GM23248 (cell line): ENCODE results near the gene RRBP1. TPM values are rescaled to one million over a fixed set of nuclear protein-coding genes. Genes with fewer than 3 reads are reported as not detected.

ENCODE experiments used
- DNase-seq: peaks from one replicate; pipeline ENCODE4 v3.0.0-alpha.2; 2015
- H2AFZ ChIP-seq: fragments of 200-600 bp; sonication (generic); 2 replicates; pipeline ENCODE4 v1.6.1; 2016; ENCODE audit warnings: antibody characterized with exemption
- H3F3A ChIP-seq: fragments of 200-600 bp; sonication (generic); 2 replicates; pipeline ENCODE4 v1.6.1; 2016; ENCODE audit warnings: mild to moderate bottlenecking, antibody characterized with exemption, mixed run types; ENCODE audit not compliant: insufficient read depth
- H3K27ac ChIP-seq: fragments of 200-600 bp; sonication (generic); 2 replicates; pipeline ENCODE4 v1.5.1; 2016; ENCODE audit warnings: mild to moderate bottlenecking
- H3K27me3 ChIP-seq: fragments of 200-600 bp; sonication (generic); replicated peaks from 2 replicates; pipeline ENCODE4 v1.6.1; 2016; ENCODE audit warnings: mild to moderate bottlenecking; ENCODE audit not compliant: insufficient read depth
- H3K36me3 ChIP-seq: fragments of 200-600 bp; sonication (generic); 2 replicates; pipeline ENCODE4 v1.6.1; 2016; ENCODE audit warnings: low read depth, mild to moderate bottlenecking
- H3K4me1 ChIP-seq: fragments of 200-600 bp; sonication (generic); 2 replicates; pipeline ENCODE4 v1.6.1; 2016; ENCODE audit warnings: mild to moderate bottlenecking; ENCODE audit not compliant: insufficient read depth
- H3K4me2 ChIP-seq: fragments of 200-600 bp; sonication (generic); one replicate; pipeline ENCODE4 v1.6.1; 2016; ENCODE audit warnings: mild to moderate bottlenecking; ENCODE audit not compliant: unreplicated experiment
- H3K4me3 ChIP-seq: fragments of 200-600 bp; sonication (generic); 2 replicates; pipeline ENCODE4 v1.5.1; 2016; ENCODE audit warnings: mild to moderate bottlenecking
- H3K79me2 ChIP-seq: fragments of 200-600 bp; sonication (generic); 2 replicates; pipeline ENCODE4 v1.6.1; 2016; ENCODE audit warnings: mild to moderate bottlenecking; ENCODE audit not compliant: insufficient read depth
- H3K9ac ChIP-seq: fragments of 200-600 bp; sonication (generic); 2 replicates; pipeline ENCODE4 v1.6.1; 2016; ENCODE audit warnings: mild to moderate bottlenecking
- H3K9me2 ChIP-seq: fragments of 200-600 bp; sonication (generic); 2 replicates; pipeline ENCODE4 v1.6.1; 2016; ENCODE audit warnings: mixed run types, mild to moderate bottlenecking, moderate library complexity; ENCODE audit not compliant: insufficient read depth
- H3K9me3 ChIP-seq: fragments of 200-600 bp; sonication (generic); one replicate; pipeline ENCODE4 v1.6.1; 2017; ENCODE audit warnings: low read depth
- H4K20me1 ChIP-seq: fragments of 200-600 bp; sonication (generic); 2 replicates; pipeline ENCODE4 v1.6.0; 2016; ENCODE audit not compliant: insufficient read depth
- EZH2 ChIP-seq: fragments of 200-600 bp; sonication (generic); IDR thresholded peaks from 2 replicates; pipeline ENCODE4 v1.6.1; 2018; ENCODE audit warnings: antibody characterized with exemption, mild to moderate bottlenecking; ENCODE audit not compliant: insufficient read depth, poor library complexity, severe bottlenecking
- EZH2phosphoT487 ChIP-seq: fragments of 200-600 bp; sonication (generic); IDR thresholded peaks from 2 replicates; pipeline ENCODE4 v1.6.1; 2018; ENCODE audit warnings: antibody characterized with exemption, moderate library complexity, mild to moderate bottlenecking, low read depth; ENCODE audit not compliant: insufficient read depth
- WGBS, 2 experiments: methylation state at CpG; one replicate each; pipeline ENCODE4 v1.1.6; 2015 to 2017; ENCODE audit warnings: low lambda C conversion rate in 2 of 2, low coverage in 1 of 2; ENCODE audit errors: missing lambda C conversion rate in 2 of 2; 5-methylcytosine and 5-hydroxymethylcytosine counted together
- in situ Hi-C: fragments of 300-500 bp; cut with MboI; formaldehyde crosslinking; loops from 2 replicates; pipeline ENCODE4 v1.15.0; 2020
- polyA plus RNA-seq: library from polyadenylated mRNA; unstranded; fragments of >200 nt; fragmentation: Nextera tagmentation; extraction: Ambion mirVana; gene quantifications from 2 replicates; pipeline ENCODE4 v1.2.1, GENCODE V29; 2016
- total RNA-seq: library from RNA; depleted of rRNA; stranded (reverse); fragments of >200 nt; shearing (Covaris generic); gene quantifications from 2 replicates; pipeline ENCODE4 v1.2.3, GENCODE V29; 2014

RRBP1 gene
- total and polyA plus RNA-seq, 2 experiments from 2014 or later, result 127 to 182 TPM

DNA sequence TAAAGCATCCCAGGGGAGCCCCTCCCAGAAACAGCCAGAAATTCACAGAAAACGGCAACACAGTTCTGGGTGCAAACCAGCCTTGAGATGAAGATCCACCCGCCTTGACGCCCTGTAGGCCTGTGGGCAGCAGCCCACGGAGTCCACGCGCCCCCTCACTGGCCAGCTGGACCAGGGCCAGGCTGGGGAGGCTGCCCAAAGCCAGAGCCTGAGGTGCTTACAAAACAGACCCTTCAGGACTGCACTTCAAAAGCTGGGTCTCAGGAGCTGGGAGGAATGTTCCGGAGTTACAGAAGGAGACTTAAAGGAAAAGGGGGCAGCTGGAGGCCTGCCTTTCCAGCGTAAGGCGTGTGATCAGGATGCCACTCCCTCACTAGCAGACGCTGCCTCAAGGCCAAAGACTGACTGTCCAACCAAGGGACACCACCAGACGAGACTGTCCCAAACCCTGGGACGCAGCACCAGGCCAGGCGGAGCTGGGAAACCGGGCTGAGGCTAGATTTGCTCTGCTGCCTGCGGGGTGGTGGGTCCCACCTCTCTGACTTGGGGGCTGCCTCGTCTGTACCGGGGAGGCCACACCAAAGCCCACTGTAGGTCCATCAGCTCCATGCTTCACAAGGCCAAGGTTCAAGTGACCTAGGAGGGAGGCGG, 48.1 kb downstream of the RRBP1 start:
- H3K36me3 ChIP-seq, result peaks cover 48% of the 10 kb centered on the region
- H3K9me3 ChIP-seq, result no peaks in the 10 kb centered on the region
- WGBS, 2 experiments, result 71% methylated on average over 18 of the region's 18 CpGs
- H3K79me2 ChIP-seq, result peaks cover 100% of the 10 kb centered on the region
- H4K20me1 ChIP-seq, result no peaks in the 10 kb centered on the region
- no peak overlapping the region for H3K27ac ChIP-seq
- no peak for DNase-seq
- in situ Hi-C loops, result loop anchor here (25.0 kb wide), 1 partner anchor 653 kb away; the partner anchor contains the start of gene ZNF133
- TF ChIP-seq EZH2phosphoT487 (no peak), EZH2 (no peak)
- no peaks in the 10 kb centered on the region for H3K9me2 ChIP-seq
- no peak overlapping the region for H3K9ac ChIP-seq
- no peaks in the 10 kb centered on the region for H3K27me3 ChIP-seq
- no peak overlapping the region for H3K4me3 ChIP-seq
- H3F3A ChIP-seq, result no peaks in the 10 kb centered on the region
- no peak overlapping the region for H3K4me2 ChIP-seq
- no peak overlapping the region for H2AFZ ChIP-seq
- H3K4me1 ChIP-seq, result no peaks in the 10 kb centered on the region

DNA sequence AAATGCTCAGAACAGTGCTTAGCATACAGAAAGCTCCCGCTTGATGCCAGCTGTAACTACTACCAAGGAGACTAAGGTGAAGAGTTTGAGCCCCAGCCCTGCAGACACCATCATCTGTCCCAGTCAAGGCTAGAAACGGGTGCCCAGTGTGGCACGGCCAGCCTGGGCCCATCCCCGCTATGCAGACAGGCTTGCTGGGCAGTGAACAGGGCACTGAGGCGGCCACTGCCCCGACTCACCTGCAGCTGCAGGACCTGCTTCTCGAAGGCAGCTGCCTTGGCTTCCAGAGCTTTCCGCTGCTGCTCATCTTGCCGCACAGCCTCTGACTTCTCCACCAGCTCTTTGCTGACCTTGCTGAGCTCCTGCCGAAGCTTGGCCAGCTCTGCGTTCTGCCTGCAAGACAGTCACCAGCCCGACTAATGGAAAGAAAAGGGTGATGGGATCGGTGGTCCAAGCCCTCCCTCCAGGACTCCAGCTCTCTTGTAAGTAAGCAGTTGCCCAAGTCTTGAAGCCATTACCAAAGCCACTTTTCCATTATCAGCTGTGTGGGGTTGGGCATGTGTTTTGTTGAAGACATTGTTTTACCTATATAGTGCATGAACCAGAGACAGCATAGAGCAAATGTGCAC, 48.7 kb downstream of the RRBP1 start:
- Histone ChIP-seq H3K9me2 (no peaks in the 10 kb centered on the region), H2AFZ (no peak overlapping the region), H3K36me3 (peaks cover 46% of the 10 kb centered on the region), H3K4me3 (no peak overlapping the region), H3K27me3 (no peaks in the 10 kb centered on the region), H3K4me2 (no peak overlapping the region), H3K79me2 (peaks cover 100% of the 10 kb centered on the region), H4K20me1 (no peaks in the 10 kb centered on the region), H3K9me3 (no peaks in the 10 kb centered on the region), H3K9ac (no peak overlapping the region), H3K27ac (no peak overlapping the region), H3F3A (no peaks in the 10 kb centered on the region), H3K4me1 (no peaks in the 10 kb centered on the region)
- TF ChIP-seq EZH2phosphoT487 (no peak), EZH2 (no peak)
- DNase-seq, result no peak
- in situ Hi-C loops, result loop anchor here (25.0 kb wide), 1 partner anchor 654 kb away; the partner anchor contains the start of gene ZNF133
- 93 to 94% methylated on average over 13 of the region's 13 CpGs for whole genome bisulfite sequencing, 2 experiments

DNA sequence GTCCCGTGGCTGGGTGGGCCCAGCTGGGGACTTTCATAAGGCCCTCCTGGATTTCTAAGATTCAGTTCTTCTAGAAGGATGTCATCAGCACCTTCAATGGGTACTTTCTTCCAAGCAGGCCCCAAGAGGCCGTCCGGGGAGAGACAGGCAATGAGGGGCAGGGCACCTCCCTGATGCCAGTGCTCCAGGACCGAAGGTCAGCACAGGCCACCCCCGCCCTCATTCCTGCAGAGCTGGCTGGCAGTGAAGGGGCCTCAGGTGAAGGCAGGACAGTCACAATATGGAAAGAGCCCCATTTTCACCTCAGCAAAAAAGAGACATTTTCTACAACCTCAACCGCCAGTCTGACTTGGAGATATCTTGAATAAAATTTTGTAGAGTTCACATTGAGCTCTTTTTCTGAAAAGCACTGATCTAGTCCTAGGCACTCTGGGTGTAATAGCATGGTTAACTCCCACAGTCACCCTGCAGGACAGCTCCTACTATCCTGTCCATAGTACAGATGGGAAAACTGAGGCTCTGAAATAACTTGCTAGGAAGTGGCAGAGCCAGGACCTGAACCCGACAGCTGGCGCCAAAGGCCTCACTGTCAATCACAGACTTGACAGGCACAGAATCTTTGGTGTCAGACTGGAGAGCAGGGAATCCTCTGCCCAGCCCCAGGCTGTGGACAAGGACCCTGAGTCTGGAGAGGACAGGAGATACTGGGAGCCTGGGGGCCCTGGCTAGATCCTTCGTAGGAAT, 50.3 kb downstream of the RRBP1 start:
- no peaks in the 10 kb centered on the region for H3K4me1 ChIP-seq
- H3K36me3 ChIP-seq, result peaks cover 61% of the 10 kb centered on the region
- peaks cover 100% of the 10 kb centered on the region for H3K79me2 ChIP-seq
- H3K4me2 ChIP-seq, result no peak overlapping the region
- no peaks in the 10 kb centered on the region for H4K20me1 ChIP-seq
- no peak for TF ChIP-seq EZH2
- TF ChIP-seq EZH2phosphoT487, result no peak
- no peaks in the 10 kb centered on the region for H3F3A ChIP-seq
- in situ Hi-C loops, result loop anchor here (25.0 kb wide), 1 partner anchor 656 kb away; the partner anchor contains the start of gene ZNF133
- H3K9me3 ChIP-seq, result no peaks in the 10 kb centered on the region
- no peak overlapping the region for H3K27ac ChIP-seq
- H3K27me3 ChIP-seq, result no peaks in the 10 kb centered on the region
- no peak for DNase-seq
- H3K9ac ChIP-seq, result no peak overlapping the region
- WGBS, 2 experiments, result 80 to 81% methylated on average over 9 of the region's 9 CpGs
- H3K9me2 ChIP-seq, result no peaks in the 10 kb centered on the region
- no peak overlapping the region for H2AFZ ChIP-seq
- H3K4me3 ChIP-seq, result no peak overlapping the region

DNA sequence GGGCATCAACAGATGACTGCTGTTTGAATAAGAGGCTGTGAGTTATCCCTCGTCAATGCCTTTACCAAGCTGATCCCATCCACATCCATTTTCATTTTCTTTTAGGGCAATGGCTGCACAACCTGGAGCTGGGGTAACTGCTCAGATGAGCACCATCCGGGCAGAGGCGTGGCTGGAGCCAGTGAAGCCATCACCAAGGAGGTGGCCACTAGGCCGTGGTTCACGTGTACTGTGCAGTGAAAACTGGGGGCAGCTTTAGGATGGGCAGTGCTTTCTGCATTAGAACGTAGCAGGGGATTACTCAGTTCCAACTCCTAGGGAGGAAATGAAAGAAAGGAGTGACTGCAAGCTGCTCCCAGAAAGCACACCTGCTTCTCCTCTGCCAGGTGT, 51.2 kb downstream of the RRBP1 start:
- no peak overlapping the region for H3K9ac ChIP-seq
- no peaks in the 10 kb centered on the region for H3K27me3 ChIP-seq
- H3K9me2 ChIP-seq, result no peaks in the 10 kb centered on the region
- no peak for DNase-seq
- H3K36me3 ChIP-seq, result peaks cover 64% of the 10 kb centered on the region
- H3K4me1 ChIP-seq, result no peaks in the 10 kb centered on the region
- 94 to 95% methylated on average over 6 of the region's 6 CpGs for WGBS, 2 experiments
- no peak overlapping the region for H3K27ac ChIP-seq
- no peaks in the 10 kb centered on the region for H3K9me3 ChIP-seq
- H3F3A ChIP-seq, result no peaks in the 10 kb centered on the region
- no peaks in the 10 kb centered on the region for H4K20me1 ChIP-seq
- no peak overlapping the region for H3K4me3 ChIP-seq
- H3K79me2 ChIP-seq, result peaks cover 99% of the 10 kb centered on the region
- no peak overlapping the region for H3K4me2 ChIP-seq
- in situ Hi-C loops, result loop anchor here (25.0 kb wide), 1 partner anchor 656 kb away; the partner anchor contains the start of gene ZNF133
- no peak for TF ChIP-seq EZH2
- TF ChIP-seq EZH2phosphoT487, result no peak
- H2AFZ ChIP-seq, result no peak overlapping the region
